ENCODE data around the gene IREB2.

DNA sequence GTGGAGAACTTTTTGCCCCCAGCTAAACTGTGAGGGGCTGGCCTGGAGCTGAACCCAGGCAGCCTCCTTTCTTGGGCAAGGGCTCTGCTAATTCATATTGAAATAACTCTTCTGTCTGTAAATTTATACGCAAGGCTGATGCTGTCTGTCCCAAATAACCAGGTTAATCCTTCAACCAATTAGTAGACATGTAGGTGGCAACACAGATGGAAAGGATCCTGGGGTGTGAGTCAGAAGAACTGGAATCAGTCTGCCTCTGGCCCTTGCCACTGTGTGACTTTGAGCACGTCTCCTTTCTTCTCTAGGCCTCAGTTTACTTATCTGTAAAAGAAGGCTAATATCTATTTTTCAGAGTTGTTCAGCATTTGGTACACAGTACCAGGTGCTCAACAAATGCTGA lies 48.3 kb upstream of the IREB2 start:
- TF ChIP-seq, protein P1, sequence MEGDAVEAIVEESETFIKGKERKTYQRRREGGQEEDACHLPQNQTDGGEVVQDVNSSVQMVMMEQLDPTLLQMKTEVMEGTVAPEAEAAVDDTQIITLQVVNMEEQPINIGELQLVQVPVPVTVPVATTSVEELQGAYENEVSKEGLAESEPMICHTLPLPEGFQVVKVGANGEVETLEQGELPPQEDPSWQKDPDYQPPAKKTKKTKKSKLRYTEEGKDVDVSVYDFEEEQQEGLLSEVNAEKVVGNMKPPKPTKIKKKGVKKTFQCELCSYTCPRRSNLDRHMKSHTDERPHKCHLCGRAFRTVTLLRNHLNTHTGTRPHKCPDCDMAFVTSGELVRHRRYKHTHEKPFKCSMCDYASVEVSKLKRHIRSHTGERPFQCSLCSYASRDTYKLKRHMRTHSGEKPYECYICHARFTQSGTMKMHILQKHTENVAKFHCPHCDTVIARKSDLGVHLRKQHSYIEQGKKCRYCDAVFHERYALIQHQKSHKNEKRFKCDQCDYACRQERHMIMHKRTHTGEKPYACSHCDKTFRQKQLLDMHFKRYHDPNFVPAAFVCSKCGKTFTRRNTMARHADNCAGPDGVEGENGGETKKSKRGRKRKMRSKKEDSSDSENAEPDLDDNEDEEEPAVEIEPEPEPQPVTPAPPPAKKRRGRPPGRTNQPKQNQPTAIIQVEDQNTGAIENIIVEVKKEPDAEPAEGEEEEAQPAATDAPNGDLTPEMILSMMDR (IDR thresholded peaks at IDR 0.05): no peak
- TF ChIP-seq ZFX (IDR thresholded peaks at IDR 0.05; ENCODE audit: borderline replicate concordance): no peak

Measured in 22Rv1 (cell line).